HG03432 (cell line): ENCODE measurements around the gene SLC35E3.

ENCODE experiments used
- ATAC-seq: cut with Tn5 transposase; IDR thresholded peaks from one replicate; pipeline ENCODE4 v1.9.1; 2021; ENCODE audit warnings: mild to moderate bottlenecking, moderate library complexity; ENCODE audit not compliant: unreplicated experiment

SLC35E3 gene

DNA sequence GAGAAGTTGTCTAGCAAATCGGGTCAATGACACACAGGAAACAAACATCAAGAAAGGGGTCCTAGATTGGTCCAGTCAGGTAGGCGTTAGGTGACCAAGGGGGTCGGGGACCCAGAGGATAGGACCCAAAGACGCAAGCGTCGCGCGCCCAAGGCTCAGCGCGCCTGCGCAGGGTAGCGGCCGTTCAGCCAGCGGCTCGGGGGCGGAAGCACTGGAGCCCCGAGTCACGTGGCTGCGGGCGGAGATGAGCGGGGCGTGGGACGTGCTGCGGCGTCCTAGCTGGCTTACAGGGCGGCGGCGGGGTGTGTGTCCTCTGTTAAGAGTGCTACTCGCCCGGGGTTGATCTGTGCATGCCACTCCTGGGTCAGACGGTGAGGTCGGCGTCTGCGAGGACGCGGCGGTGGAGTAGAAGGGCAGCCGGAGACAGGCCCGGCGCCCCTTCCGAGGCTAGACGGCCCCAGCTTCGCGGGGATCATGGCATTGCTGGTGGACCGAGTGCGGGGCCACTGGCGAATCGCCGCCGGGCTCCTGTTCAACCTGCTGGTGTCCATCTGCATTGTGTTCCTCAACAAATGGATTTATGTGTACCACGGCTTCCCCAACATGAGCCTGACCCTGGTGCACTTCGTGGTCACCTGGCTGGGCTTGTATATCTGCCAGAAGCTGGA lies at the start of gene SLC35E3:
SLC35E3 (plus strand) TSS at position 273 of the 668 bp plus-strand sequence; CDS start at position 475, 202 bp downstream.
- peak; percentile 99 for ATAC-seq

DNA sequence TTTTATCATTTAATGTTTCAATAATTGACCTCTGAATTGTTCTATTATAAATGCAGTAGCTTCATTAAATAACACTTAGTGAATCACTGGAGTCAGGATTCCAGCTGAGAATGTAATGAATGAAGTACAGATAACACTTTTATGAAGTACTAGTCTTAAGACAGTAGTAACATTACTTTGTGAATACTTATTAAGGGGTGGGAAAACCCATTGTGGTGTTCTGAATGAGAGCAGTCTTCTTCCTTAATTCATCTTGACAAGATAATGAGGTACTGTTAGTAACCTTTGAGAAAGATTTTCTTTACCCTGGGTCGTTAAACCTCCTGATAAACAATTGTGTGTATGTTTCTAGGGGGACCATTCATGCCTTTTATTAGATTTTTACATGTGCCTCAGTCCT lies 46.5 kb upstream of the SLC35E3 start:
- no peak for ATAC-seq

DNA sequence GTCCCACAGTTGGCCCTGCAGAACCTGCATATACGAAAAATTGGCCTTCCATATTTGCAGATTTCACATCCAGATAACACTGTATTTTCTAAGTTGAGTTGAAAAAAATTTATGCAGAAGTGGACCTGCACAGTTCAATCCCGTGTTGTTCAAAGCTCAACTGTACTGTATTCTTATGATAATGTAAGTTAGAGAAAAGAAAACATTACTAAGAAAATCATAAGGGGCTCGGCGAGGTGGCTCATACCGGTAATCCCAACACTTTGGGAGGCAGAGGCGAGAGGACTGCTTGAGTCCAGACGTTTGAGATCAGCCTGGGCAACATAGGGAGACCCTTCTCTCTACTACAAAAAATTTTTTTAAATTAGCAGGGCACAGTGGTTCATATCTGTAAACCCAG lies 18.2 kb upstream of the SLC35E3 start:
- no peak for ATAC-seq

DNA sequence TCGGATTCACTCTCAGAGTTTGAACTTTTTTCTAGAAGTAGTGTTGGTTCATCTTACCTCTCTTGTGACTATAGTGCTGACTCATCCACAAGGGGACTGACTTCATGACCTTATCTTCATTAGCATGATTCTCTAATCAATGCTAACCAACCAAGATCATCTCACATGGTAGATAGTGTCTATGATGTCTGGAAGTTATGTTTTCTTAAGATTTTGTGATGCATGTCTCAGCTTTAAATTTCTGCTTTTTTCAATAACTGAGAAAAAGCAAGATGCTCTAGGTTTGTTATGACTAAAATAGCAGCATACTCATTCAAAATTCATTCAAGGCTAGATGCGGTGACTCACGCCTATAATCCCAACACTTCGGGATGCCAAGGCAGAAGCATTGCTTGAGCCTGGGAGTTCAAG lies 12.3 kb upstream of the SLC35E3 start:
- ATAC-seq, result no peak

DNA sequence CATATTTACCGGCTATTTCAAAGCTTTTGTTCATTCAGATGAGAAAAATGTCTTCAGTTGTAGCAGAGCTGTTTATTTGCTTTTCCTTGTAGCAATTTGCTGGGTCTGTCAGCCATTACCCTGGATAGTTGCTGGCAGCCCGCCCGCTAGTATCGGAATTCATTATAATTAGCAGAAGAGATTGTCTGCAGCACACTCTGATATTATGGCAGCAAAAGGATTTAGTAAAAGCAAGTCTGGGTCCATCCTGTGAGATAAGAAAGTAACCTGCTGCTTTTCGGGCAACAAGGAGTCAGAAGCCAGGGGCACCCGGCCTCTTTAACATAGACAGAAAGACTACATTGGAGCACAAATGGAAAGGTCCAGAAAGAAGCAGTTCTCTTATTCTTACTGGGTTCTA lies 6.1 kb upstream of the SLC35E3 start:
- no peak for ATAC-seq

DNA sequence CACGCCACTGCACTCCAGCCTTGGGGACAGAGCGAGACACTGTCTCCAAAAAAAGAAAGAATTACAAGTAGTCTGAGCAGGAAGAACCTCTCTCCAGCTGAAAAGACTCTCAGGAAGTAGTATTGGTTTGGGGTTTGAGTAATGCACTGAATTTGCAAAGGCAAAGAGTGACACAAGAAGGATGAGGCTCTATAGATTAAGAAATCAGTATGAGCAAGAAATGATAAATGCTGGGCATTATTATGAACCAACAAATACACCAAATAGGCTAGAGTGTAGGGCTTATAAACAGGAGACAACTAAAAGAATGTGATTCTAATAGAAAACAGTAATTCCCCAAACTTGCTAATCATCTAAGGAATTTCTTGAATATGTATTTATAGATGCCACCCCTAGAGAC lies 2.6 kb upstream of the SLC35E3 start:
- no peak for ATAC-seq

DNA sequence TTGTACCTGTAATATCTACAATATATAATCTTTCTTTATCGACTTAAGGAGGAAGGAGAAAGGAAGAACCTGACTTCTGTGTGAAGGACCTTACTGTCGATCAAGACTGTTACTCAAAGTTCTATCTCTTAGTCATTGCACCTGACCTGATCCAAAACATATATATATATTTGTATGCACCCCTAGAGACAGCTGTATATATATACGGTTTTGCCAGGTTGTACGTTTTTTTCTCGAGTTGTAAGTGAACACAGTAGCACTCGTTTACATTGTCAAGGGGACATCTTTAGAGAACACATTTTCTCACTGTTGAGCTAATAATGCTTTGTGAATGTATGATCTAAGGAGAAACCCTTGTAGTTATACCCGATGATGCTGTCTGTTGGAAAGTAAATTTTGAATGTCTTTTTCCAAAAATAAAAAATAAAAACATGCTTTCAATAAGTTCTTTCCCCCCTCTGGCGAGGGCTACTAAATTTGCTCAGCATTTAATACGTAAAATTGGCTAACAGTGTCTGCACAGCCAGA lies 536 bp upstream of the SLC35E3 start:
- peak; percentile 3 for ATAC-seq

DNA sequence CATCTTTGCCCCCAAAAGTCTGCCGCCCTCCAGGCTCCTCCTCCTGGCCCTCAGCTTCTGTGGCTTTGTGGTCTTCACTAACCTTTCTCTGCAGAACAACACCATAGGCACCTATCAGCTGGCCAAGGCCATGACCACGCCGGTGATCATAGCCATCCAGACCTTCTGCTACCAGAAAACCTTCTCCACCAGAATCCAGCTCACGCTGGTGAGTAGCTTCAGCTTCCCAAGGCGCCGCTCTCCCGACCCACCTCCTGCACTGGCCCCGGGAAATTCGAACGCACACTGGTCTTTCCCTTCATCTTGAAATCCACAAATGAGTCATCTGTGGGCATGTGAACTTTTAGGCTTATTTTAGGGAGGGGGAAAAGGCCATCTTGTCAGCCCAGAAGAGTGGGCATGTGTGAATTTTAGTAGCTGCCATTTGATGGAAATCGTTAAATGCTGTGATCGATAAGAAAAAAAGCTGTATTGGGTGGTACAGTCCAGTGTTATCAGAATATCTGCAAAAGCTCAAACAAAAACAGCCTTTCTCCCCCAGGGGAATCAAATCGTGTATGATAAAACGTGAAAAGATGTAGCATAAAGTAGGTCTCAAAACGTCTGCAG lies 700 bp downstream of the SLC35E3 start:
- peak; percentile 36 for ATAC-seq

DNA sequence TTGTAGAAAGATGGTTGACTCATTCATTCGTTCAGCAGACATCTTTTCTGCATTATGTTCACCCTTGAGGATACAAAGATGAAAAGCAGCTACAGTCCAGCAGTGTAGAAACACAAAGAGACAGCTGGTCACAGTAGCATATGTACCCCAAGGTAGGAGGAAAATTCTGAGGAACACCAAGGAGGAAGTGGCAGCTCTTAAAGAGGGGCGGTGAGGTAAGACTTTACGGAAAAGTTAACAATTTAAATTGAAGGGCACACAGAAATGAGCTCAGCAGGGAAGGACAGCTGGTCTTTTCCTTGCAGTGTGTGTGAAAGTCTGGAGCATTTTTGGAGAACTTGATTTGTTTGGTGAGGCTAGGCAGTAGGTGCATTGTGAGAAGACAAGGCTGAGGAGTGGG lies 3.5 kb downstream of the SLC35E3 start:
- ATAC-seq, result no peak

DNA sequence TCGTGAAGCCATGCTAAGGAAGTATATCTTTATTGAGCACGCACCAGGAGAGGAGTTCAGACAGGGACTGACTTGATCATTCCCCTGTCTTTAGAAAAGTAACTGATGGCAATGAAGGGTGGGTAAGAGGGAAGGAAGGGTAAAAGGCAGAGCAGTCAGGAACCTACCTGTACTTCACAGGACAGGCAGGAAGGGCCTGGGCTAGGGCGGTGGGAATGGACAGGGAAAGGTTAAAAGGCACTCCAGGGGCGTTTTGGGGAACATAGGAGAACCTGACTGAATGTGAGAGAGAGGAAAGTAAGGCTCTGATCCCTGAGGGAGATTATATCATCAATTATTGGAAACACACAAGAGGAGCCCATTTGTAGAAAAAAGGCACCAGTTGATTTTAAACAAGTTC lies 3.9 kb downstream of the SLC35E3 start:
- ATAC-seq, result no peak

DNA sequence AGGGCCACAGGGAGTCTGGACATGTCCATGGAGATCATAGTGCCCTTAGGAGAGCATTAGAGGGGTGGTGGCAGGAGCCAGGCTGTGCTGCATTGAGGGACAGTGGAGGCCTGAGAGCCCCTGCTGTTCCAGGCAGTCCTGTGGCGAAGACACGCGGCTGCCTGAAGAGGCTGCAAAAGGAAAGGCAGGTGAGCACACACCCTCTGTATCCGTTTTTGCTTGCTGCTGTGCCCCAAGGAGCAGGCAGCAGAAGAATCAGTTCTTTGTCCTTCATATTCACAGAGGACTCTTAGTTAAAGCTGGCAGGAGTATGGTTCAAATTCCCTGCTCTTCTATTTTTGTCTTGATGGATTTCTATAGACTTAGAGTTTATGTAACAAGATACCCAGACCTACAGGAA lies 4.5 kb downstream of the SLC35E3 start:
- ATAC-seq, result no peak

DNA sequence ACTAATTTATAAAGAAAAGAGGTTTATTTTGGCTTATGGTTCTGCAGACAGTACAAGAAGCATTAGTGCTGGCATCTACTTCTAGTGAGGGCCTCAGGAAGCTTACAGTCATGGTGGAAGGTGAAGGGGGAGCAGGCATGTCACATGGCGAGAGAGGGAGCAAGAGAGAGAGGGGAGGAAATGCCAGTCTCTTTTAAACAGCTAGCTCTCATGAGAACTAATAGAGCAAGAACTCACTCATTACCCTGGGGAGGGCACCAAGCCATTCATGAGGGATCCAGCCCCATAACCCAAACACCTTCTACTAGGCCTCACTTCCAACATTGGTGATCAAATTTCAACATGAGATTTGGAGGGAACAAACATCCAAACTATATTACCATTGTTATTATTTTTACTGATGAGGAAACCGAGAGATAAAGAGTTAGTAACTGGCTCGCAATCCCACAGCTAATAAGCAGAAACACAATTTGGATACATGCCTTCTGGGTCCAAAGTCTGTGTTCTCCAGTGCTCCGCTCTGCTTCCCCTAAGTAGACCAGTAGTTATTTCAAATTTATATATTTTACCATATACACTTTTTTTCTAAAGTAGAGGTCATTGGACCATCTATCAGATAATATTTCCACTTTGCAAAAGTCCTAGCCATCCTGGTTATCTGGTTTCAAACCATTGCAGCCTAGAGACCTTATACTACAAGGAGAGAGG lies 9.7 kb downstream of the SLC35E3 start:
- no peak for ATAC-seq

DNA sequence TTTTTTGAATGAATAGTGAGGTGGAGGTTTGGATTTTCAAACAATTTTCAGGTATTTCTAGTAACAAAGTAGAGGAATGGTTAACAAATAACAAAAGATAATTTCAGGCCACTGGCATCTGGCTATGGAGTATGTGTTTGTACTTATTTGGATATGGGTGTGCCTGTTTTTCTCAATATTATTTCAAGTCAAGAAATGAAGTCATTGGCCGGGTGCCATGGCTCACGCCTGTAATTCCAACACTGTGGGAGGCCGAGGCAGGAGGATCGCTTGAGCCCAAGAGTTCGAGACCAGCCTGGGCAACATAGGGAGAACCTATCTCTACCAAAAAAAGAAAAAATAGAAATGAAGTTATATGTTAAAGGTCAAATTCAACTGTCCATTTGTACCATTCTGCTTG lies 13.9 kb downstream of the SLC35E3 start:
- no peak for ATAC-seq

DNA sequence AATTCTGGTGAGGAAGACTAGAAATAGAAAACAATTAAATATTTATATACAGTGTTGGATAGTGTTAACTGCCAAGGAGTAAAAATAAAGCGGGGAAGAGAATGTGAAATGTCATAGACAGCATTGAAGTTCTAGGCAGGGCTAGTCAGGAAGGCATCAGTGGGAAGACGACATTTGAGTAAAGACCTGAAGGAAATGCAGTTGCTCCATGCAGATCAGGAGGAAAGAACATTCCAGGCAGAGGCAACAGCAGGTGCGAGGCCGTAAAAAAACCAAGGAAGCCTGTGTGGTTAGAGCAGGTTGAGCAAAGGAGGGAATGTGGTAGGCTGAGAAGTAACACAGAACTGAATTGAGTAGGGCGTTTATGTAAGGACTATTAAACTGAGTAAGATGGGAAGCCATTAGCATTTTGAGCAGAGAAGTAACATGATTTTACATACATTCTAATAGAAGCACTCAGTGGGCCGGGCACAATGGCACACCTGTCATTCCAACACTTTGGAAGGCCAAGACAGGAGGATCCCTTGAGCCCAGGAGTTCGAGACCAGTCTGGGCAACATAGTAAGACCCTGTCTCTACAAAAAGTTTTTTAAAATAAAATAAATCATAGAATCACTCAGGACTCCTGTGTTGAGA lies 14.9 kb downstream of the SLC35E3 start:
- ATAC-seq, result no peak

DNA sequence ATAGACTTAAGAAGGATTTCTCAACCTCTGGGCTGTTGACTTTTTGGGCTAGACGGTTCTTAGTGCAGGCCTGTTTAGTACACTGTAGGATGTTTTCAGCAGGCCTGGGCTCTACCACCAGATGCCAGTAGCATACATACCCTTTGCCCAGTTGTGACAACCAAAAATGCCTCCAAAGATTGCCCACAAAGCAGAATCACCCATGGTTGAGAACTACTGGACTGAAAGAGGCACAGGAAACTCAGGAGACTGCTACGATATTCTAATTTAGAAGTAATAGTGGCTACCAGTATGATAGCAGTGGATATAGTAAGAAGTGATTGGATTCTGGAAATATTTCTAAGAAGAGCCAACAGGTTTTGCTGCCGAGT lies 15.5 kb downstream of the SLC35E3 start:
- ATAC-seq, result no peak

DNA sequence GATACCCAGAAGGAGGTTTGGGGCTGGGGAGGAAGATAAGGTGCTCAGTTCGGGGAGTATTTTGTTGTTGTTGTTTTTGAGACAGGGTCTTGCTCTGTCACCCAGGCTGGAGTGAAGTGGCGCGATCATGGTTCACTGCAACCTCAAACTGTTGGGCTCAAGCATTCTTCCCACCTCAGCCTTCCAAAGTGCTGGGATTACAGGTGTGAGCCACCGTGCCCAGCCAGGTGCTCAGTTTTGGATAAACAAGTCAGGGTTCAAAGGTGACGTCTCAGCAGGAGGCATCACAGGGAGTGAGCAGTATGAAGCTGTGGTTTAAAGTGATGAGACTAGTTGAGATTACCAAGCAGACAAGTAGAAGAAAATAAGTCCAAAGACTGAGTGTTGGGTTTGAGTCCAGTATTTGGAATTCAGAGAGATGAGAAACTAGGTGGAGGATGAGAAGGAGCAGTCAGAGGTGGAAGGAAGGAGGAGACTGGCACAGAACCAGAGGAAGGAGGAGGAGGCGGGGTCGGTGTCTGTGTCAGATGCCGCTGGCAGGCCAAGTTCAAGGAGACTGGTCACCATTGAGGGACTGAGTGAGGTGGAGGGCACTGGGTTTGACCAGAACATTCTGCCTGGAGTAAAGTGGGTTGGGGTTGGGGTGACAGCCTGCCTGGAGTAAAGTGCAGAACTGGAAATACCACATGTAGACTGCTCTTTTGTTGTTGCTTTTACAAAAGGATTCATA lies 16.1 kb downstream of the SLC35E3 start:
- no peak for ATAC-seq

DNA sequence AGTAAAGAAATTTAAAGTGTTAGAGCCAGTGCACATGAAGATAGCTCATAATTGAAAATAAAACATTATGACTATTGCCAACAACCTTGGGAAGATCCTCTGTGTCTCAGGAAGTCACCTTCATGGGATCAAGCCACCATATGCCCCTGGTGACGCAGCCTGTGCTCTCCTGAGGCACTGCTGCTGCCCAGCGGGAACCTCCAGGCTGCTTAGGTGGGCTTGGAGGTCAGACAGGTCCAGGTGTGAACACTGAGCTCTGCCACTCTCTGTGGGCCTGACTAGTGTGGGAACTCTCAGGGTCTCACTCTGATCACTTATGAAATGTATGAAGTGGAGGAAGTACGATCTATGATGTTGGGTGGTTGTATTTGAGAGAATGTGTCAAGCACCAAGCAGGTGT lies 16.7 kb downstream of the SLC35E3 start:
- no peak for ATAC-seq

DNA sequence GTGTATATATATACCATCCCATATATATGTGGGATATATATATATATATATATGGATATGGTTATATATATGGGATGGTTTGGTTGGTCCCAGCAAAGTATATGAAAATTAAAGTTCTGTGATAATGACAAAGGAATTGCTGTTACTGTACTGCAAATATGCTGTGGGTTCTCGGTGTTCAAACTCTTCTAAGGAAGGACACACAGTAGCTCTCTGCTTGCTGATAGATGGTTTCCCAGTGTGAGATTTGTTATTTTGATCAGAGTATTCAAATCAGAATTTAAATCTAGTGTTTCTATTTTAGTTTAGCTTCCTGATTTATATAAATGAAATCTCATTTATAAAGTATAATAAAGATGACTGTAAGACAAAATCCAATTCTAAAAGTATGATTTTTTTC lies 19.7 kb downstream of the SLC35E3 start:
- ATAC-seq, result no peak

DNA sequence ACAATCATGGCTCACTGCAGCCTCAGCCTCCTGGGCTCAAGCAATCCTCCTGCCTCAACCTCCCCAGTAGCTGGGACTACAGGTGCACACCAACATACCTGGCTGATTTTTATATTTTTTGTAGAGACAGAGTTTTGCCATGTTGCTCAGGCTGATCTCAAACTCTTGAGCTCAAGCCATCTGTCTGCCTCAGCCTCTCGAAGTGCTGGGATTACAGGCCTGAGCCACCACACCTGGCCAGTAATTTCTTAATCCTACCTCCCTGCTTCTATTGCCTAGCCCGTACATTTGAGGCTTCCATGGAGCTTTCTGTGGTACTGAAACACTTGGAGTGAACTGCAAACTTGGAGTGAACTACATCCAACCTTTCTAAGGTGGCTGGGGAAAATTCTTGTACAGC lies 20.7 kb downstream of the SLC35E3 start:
- no peak for ATAC-seq

DNA sequence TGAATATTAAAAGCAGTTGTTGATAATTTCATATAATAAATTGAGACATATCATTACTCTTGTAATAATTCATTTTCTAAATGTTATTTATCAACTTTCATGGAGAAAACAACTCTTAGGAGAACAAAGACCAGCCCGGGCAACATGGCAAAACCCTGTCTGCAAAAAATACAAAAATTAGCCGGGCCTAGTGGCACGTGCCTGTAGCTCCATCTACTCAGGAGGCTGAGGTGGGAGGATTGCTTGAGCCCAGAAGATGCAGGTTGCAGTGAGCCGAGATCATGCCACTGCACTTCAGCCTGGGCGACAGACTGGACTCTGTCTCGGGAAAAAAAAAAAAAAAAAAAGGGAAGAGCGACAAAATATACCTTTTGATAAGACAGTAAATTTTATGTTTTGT lies 21.2 kb downstream of the SLC35E3 start:
- ATAC-seq, result no peak

DNA sequence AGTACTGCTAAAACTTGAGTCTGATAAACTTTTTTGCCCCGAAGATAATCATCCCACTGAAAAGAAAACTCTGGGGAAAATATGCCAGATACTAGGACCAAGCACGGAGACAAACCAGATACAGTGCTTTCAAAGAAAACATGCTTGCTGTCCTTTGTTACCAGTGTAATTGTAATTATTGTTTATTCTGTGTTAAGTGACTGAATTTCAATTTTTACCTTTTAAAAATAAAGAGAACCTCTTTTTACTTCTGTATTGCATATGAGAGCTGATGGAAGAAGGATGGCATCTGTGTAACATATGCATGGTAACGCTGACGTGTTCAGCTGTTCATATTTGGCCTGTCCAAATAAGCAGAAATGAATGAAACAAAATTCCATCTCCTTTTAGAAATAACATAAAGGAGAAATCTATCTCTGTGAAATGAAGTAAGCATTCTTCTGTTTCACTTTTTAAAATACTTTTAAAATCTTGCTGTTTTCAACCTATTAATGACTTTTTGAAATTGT lies 22.5 kb downstream of the SLC35E3 start:
- no peak for ATAC-seq
